ENCODE measurements around the gene A3GALT2.

The A3GALT2 gene

DNA sequence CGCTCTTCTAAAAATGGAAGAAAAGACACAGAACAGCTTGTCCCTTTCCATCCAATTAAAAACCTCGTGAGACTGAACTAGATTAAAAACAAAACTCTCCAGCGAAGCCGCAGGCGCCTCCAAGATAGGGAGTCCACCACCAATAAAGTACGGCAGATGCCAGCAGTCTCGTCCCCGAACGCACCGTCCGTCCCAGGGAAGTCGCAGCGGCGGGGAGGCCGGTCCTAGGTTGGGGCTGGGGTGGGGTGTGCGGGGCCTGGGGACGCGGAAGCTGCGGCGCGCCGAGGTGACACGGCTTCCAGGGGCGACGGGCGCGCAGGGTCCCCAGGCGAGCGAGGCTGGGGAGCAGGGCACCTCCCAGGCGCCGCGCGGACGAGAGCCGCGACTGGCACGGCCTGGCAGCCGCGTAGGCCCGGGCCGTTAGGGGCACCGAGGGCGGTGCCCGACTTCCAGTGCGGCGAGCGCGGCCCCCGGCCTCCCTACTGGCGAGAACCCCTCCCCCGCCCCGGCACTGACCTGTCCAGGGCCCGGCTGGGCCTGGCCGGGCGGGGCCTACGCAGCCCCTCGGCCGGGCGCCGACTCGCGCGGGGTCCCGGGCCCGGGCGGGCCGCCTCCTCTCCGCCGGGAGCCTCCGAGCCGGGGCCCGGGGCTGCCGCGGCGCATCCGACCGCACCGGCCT lies 28.3 kb upstream of the A3GALT2 start:
- DNase-seq (ENCODE audit: low spot score), result no peak
- H3K27ac ChIP-seq (ENCODE audit: poor library complexity, severe bottlenecking), result peak overlapping the region; percentile 99
- TF ChIP-seq, protein P1, sequence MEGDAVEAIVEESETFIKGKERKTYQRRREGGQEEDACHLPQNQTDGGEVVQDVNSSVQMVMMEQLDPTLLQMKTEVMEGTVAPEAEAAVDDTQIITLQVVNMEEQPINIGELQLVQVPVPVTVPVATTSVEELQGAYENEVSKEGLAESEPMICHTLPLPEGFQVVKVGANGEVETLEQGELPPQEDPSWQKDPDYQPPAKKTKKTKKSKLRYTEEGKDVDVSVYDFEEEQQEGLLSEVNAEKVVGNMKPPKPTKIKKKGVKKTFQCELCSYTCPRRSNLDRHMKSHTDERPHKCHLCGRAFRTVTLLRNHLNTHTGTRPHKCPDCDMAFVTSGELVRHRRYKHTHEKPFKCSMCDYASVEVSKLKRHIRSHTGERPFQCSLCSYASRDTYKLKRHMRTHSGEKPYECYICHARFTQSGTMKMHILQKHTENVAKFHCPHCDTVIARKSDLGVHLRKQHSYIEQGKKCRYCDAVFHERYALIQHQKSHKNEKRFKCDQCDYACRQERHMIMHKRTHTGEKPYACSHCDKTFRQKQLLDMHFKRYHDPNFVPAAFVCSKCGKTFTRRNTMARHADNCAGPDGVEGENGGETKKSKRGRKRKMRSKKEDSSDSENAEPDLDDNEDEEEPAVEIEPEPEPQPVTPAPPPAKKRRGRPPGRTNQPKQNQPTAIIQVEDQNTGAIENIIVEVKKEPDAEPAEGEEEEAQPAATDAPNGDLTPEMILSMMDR (IDR thresholded peaks at IDR 0.05; ENCODE audit: poor library complexity, severe bottlenecking), result no peak

DNA sequence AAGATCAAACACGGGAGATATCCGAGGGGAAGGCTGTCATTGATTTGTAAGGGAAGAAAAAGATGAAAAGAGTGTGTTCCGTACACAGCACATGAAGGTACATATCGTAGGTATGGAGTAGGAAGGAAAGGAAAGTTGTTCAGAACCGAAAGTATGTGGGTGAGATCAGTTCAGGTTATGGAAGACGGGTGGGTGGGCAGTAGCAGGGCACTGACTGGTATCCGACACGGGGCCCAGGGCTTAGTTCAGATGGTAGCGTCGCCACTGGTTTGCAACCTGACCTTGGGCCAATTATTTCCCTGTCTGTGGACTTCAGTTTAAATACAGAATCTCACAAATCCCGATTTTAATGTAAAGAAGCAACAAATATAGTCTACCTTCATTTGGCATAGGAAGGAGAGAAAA lies 27.8 kb upstream of the A3GALT2 start:
- Histone ChIP-seq H3K27me3 (ENCODE audit: insufficient read depth, poor library complexity, severe bottlenecking) (no peaks in the 10 kb centered on the region), H3K4me3 (ENCODE audit: severe bottlenecking) (peak overlapping the region; percentile 97), H3K4me1 (ENCODE audit: insufficient read depth, poor library complexity, severe bottlenecking) (peaks cover 29% of the 10 kb centered on the region), H3K36me3 (ENCODE audit: low read depth) (peaks cover 50% of the 10 kb centered on the region), H3K9me3 (ENCODE audit: severe bottlenecking) (no peaks in the 10 kb centered on the region), H3K27ac (ENCODE audit: poor library complexity, severe bottlenecking) (peak overlapping the region; percentile 99)
- ATAC-seq (ENCODE audit: low read depth) (no peak; the same call in 2 of the 3 replicates), DNase-seq (ENCODE audit: low spot score) (no peak)
- TF ChIP-seq, protein P1 (IDR thresholded peaks at IDR 0.05; ENCODE audit: poor library complexity, severe bottlenecking), result no peak

More for the DNA sequence above, 28.3 kb upstream of the A3GALT2 start:
- H3K27me3 ChIP-seq (ENCODE audit: insufficient read depth, poor library complexity, severe bottlenecking), result no peaks in the 10 kb centered on the region
- peaks cover 24% of the 10 kb centered on the region for H3K4me1 ChIP-seq (ENCODE audit: insufficient read depth, poor library complexity, severe bottlenecking)
- H3K9me3 ChIP-seq (ENCODE audit: severe bottlenecking), result no peaks in the 10 kb centered on the region
- ATAC-seq (ENCODE audit: low read depth), result peak; percentile 2
- peaks cover 45% of the 10 kb centered on the region for H3K36me3 ChIP-seq (ENCODE audit: low read depth)
- peak overlapping the region; percentile 97 for H3K4me3 ChIP-seq (ENCODE audit: severe bottlenecking)

DNA sequence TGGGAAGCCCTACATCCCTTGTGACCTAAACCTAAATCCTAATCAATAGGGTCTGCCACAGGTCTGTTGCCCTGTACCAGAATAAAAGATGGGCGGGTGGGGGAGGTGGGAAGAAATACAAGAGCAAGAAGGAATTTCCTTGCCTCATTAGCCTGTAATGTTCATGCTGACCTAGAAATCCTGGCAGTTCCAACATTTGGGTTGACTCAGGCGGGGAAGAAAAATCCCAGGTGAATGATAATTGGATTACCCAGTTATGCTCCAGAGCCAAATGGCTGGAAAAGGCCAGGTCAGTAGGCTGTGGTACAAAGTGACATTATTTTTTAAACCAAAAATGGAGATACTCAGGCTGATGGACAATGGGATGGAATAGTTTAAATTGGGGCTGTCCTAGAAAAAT lies 27.3 kb upstream of the A3GALT2 start:
- Histone ChIP-seq H3K36me3 (ENCODE audit: low read depth) (peaks cover 55% of the 10 kb centered on the region), H3K9me3 (ENCODE audit: severe bottlenecking) (no peaks in the 10 kb centered on the region), H3K4me1 (ENCODE audit: insufficient read depth, poor library complexity, severe bottlenecking) (peaks cover 33% of the 10 kb centered on the region), H3K4me3 (ENCODE audit: severe bottlenecking) (peak overlapping the region; percentile 97), H3K27ac (ENCODE audit: poor library complexity, severe bottlenecking) (peak overlapping the region; percentile 99), H3K27me3 (ENCODE audit: insufficient read depth, poor library complexity, severe bottlenecking) (no peaks in the 10 kb centered on the region)
- TF ChIP-seq, protein P1 (IDR thresholded peaks at IDR 0.05; ENCODE audit: poor library complexity, severe bottlenecking), result no peak
- ATAC-seq (ENCODE audit: low read depth) (no peak; the same call in 2 of the 3 replicates), DNase-seq (ENCODE audit: low spot score) (no peak)

DNA sequence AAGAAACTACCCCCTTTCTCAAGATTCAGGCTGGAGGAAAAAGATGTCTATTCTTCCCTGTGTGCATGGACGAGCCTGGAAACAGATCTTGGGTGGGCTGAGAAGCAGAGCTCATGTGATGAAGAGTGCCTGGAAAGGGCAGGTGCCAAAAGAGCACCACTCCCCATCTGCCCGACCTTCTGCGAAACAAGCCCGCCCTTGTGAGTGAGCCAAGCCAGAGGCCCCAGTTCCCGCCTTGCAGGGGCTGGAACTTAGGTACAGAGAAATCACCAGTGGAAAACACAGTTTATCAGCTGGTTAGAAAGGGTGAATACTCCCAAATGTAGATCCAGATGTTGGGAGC lies 26.7 kb upstream of the A3GALT2 start:
- Histone ChIP-seq H3K27ac (ENCODE audit: poor library complexity, severe bottlenecking) (peak overlapping the region; percentile 99), H3K4me1 (ENCODE audit: insufficient read depth, poor library complexity, severe bottlenecking) (peaks cover 38% of the 10 kb centered on the region), H3K4me3 (ENCODE audit: severe bottlenecking) (peak overlapping the region; percentile 97), H3K36me3 (ENCODE audit: low read depth) (peaks cover 59% of the 10 kb centered on the region), H3K27me3 (ENCODE audit: insufficient read depth, poor library complexity, severe bottlenecking) (no peaks in the 10 kb centered on the region), H3K9me3 (ENCODE audit: severe bottlenecking) (no peaks in the 10 kb centered on the region)
- DNase-seq (ENCODE audit: low spot score) (no peak), ATAC-seq (ENCODE audit: low read depth) (no peak)
- TF ChIP-seq, protein P1 (IDR thresholded peaks at IDR 0.05; ENCODE audit: poor library complexity, severe bottlenecking), result no peak

Measured in RWPE2 (cell line).